Stimulated activated CD8-positive, alpha-beta memory T cell treated with anti-CD3 and anti-CD28 coated beads, Interleukin-4, amount 100 ng/mL, for 24 hours (primary cell): ENCODE results near the gene SLC27A5.
"Not testable (repeated sequence)": the region's sequence is repeated elsewhere in the genome, so short reads cannot be mapped to it uniquely, and the experiment has no call there.

Experiments used
- DNase-seq: peaks from one replicate; pipeline ENCODE4 v3.0.0-alpha.2; 2020; ENCODE audit warnings: low read depth

Gene SLC27A5

DNA sequence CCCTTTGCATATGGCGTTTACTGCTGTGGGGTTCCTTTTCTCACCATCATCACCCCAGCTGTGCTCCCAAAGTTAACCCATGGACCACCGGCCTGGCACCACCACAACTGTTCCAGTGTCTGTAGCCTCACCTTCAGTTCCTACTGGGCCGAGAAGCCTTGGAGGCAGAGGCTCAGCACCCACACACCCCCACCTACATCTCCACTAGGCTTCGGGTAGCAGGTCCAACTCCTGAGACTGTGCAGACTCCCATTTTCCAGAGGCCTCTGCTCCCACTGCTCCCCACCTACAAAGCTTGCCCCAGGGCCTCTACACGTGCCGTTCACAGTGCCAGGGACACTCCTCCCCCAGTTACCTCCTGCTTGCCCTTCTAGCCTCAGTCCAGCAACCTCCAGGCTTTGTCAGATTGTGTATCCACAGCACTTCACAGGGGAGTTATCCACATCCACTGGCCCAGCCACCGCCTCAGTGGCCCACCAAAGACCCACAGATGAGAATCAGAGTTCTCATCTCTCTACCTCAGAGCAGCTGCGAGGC, 14.1 kb downstream of the SLC27A5 start:
- DNase-seq: no peak

DNA sequence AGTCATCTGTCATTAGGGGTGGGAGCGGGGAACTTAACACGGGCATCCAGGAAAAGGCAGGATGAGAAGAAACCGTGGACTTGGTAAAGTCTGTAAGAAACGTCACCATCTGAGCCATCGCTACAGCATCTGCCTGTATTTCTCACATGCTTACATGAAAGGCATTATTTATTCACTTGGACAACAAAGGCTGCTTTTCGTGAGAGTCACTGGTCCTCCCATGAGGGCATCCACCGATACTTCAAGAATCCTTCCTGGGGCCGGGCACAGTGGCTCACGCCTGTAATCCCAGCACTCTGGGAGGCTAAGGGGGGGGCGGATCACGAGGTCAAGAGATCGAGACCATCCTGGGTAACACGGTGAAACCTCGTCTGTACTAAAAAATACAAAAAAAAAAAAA, 19.5 kb downstream of the SLC27A5 start:
- no peak for DNase-seq

DNA sequence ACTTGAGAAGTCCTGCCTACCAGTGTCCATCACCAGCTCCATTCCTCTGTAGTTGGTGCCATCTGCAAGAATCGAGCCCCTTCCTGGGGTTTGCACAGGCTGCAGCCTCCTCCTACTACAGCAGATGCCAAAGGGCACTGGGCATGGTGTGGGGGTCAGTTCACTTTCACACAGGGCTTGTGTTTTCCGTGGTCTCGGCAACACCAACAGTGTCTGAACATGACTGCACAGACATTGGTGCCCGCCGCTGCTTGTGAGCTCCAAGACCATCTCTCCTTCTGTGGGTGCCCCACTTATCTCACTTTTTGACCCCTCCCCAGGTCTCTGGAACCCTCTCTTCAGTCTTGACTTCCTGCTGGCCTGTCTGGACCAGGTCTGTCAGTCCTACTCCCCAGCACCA, 20.4 kb downstream of the SLC27A5 start:
- DNase-seq: no peak

DNA sequence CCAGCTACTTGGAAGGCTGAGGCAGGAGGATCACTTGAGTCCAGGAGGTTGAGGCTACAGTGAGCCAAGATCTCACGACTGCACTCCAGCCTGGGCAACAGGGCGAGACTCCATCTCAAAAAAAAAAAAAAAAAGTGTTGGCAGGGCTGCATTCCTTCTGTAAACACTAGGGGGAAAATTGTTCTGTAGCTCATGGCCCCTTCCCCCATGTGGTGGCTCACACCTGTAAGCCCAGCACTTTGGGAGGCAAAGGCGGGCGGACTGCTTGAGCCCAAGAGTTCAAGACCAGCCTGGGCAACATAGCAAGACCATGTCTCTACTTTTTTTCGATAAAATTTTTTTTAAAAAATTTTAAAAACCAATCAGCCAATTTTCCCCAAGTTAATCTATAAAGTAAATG, 27.4 kb downstream of the SLC27A5 start:
- DNase-seq: not testable (repeated sequence)

DNA sequence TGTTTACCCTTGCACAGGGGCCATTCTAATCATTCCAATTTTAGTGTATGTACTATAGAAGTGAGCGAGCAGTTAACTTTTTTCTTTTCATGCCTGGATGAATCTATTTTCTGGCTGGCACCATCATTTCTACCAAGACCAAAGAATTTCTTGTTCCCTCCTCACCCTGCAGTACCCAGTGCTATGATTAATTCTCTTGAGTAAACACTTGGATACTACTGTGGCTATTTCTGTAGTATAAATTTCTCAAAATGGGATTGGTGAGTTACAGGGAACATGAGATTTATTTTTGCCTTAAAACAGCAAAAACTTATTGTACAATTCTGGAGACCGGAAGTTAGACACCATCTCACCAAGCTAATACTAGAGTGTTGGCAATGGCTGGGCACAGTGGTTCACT, 28.0 kb downstream of the SLC27A5 start:
- no peak for DNase-seq

DNA sequence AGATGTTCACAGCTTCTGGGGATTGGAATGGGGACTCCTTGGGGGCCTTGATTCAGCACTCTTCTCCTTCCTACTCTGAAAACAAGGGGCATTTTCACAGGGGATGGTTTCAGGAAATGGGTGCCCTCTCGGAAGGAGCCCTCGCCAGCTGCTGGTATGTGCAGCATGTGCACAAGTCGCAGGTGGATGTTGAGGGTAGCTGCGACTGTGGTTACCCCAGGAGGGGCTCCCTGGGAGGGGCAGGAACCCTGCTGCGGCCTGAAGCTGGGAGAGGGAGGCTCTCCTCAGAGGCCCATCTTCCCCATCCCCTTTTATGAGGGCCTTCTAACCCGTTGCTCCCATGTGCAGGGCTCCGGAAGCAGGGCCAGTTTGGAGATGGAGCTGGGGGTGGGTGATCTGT, 29.4 kb downstream of the SLC27A5 start:
- DNase-seq: no peak

DNA sequence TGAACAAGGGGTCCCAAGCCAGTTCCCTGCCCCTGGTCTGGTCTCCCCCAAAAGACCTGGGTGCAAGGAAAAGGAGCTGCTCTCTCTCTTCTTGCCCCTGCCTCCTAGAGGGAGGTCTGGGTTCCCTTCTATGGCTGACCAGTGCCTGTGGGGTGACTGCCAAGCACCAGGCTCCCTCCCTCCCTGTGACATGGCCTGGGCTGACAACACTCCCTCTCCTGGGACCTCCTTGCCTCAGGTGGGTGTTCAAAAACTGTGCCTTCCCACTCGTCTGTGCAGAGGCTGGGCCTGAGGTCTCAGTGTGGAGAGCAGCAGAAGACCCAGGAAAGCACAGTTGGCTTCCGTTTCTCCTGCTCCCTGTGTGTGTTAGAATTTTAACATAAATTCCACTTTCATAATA, 31.0 kb downstream of the SLC27A5 start:
- DNase-seq: no peak

DNA sequence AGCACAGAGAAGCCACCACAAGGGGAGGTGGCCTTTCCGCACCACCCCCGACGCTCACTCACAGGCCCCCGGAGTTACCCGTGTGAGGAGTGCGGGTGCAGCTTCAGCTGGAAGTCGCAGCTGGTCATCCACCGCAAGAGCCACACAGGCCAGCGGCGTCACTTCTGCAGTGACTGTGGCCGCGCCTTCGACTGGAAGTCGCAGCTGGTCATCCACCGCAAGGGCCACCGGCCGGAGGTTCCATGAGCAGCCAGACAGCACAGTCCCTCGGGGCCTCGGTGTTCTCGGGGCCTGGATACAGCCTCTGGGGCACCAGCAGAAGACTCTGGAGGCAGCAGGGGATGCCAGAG, 31.3 kb downstream of the SLC27A5 start:
- no peak for DNase-seq

DNA sequence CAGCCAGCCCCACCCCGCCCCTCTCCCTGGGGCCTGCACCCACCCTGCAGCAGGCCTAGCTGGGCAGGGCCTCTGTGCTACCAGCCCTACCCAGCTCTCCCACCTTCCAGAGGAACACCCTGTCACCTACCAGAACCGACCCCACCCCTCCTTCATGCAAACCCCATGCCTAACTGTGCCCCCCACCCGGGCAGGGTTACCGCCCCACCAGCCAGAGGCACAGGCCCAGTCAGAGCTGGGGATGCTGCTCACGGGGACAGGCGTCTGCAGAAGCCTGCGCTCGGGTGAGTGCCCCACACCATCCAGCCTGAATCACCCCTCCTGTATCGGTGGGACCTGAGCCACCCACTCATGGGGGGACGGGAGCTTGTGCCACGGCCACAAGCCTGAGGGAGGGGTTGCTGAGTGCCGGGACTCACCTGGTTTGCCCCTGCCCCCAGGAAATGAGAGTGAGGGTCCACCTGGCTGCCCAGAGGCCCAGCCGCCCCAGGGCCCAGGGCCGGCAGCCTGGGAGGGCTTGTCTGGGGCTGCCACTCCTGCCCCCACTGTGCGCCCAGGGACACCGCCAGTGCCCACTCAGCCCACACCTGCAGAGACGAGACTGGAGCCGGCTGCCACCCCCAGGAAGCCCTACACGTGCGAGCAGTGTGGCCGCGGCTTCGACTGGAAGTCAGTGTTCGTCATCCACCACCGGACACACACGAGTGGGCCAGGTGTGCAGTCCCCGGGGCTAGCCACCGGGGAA, 31.9 kb downstream of the SLC27A5 start:
- no peak for DNase-seq

DNA sequence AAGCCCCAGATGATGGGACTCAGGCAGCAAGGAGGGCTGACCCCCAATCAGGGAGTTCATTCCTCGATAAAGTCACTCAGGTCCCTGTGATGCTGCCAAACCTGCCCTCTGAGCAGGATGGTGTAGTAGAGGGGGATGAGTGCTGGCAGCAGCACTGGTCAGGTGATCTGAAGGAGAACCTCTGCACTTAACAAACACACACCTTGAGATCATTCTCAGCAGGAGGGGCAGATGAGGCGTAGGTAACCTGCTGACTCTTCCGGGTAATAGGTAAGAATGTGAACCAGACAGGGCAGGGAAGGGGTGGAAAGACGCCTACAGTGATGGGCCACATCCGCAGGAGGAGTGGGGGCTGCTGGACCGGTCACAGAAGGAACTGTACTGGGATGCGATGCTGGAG, 32.5 kb downstream of the SLC27A5 start:
- DNase-seq: no peak

DNA sequence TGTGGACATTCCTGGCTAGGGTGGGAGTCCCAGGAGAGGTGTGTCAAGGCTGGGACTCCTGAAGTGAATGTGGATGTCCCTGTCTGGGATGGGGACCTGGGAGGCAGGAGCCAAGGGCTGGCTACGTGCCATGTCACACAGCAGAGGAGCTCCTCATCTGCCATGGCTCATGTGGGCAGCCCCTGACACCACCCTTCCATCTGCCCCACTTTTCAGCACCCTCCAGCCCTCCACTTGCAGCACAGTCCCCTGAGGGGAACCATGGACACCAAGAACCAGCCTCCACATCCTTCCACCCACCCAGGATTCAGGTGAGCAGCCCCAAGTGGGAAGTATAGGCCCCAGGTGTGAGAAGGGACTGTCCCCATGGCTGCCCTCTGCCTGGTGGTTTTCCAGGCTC, 33.9 kb downstream of the SLC27A5 start:
- no peak for DNase-seq

DNA sequence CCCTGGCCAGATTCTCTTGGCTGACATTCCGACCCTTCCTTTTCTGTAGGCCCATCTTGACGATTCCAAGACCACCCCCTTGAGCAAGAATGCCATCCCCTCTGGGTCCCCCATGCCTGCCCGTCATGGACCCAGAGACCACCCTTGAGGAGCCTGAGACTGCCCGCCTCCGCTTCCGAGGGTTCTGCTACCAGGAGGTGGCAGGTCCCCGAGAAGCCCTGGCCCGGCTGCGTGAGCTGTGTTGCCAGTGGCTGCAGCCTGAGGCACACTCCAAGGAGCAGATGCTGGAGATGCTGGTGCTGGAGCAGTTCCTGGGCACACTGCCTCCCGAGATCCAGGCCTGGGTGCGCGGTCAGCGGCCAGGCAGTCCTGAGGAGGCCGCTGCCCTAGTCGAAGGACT, 34.7 kb downstream of the SLC27A5 start:
- DNase-seq: no peak

DNA sequence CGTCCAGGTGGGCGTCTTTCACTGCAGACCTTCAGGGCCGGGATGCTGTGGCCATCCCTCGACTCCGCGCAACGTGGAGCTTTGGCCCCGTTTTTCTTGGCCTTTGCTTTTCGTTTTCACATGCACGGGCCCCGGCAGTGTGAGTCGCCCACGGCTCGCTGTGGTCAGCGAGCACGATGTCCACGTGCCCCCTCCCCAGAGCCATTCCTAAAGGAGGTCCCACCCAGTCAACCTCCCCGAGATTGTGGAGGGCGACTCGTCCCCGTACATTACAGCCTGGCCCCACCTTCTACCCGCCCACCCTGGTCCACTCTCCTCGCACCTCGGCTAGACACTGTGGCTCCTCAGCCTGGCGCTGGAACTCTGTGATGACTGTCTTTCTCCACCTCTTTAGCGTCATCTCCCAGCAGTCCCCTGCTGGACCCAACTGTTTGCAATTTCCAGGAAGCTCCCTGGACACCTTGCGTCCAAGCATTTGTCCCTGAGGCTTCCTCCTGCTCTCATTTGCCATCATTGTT, 35.2 kb downstream of the SLC27A5 start:
- no peak for DNase-seq

DNA sequence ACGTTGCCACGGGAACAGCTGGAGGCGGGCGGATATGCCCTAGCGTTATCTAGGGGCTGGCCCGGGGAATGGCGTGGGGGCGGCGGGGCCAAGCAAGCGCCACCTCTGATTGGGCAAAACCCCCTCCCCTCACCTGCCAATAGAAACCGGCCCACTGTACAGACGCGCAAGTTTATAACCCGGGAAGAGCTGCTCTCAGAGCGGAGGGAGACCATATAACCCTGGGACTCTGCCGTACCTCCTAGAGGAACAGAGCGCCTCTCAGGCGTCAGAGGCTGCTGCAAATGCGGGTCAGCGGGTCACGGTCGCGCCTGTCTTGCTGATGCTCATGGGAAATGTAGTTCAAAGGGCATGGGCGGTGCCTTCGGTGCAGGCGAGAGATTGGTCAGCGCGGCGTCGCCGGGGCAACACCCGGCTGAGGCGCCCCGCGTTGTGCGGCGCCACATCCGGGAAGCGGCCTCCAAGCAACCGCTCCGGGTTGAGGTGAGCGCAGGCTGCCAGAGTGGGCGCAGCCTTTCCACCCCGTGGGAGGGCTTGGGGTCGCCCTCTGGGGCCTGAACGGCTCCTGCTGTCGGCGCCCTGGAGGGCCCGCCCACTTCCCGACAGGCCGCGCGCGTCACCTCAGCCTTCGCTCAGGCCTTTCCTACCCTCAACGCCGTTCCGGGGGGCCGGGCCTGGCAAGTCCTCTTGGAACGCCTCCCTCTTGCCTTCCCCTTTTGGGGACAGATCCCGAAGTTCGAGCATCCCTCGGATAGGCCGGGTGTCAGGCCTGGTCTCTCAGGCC, 35.9 kb downstream of the SLC27A5 start, which contains the start of gene ZNF446:
Gene ZNF446 (plus strand): TSS at position 639 of the 784 bp plus-strand sequence. CDS start 867 bp downstream, outside the sequence.
- peak; percentile 90 for DNase-seq

DNA sequence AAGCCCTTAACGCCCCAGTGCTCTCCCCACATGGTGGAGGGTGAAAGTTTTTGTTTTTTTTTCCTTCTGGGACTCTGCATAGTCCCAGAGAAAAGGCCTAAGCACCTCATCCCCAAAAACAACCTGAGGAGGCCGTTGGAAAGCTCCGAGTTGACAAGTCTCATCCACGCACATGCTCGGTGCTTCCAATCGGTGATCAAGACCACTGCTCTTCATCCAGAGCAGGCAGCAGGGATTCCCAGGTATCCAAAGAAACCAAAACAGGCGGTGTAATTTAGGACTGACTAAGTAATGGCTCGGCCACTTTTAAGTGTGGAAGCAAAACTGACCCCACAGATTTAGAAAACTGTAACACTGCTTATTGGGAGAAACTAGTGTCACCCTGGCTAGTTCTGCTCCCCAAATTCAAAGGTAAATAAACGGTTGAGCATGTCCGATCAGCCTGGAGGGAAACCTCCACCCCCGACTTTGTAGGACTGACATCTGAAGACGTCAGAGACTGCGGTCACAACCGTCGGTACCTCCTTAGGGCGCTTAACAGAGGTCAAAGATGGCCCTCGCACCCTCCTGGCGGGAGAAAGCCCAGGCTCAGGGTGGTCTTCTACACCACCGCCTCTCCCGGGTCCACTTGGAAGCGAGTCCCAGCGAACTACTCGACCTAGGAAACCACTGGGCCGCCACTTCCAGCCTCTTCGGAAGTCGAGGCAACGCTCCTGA, 36.6 kb downstream of the SLC27A5 start:
- no peak for DNase-seq

DNA sequence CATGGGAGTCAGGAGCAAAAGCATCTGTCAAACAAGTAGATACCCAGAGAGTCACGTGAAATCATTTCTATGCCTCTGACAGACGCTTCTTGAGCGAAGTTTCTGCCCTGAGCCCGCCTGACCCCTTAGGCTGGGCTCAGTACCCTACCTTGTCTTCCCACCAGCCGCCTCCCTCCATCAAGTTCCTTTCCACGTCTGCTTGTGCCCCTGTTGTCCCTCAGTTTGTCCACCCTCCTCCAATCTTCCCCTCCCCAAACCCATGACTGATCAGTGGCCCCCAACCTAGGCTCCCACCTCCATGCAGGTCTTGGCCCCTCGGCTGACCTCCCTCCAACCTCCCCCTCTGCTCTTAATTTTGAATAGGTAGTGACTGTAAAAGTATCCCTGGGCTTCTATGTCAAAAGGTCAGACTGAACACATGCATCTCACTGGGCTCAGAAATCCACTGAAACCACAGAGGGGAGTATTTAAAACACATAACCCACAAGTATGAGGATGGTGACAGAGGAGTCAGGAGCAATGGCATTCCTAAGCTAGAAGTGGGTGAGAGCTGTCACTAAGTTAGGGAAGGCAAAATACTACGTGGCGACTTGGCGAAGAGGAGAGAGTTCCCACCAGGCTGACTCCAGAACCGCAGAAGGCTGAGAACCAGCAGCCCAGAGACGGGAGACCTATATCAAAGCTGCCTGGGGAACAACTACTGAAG, 37.3 kb downstream of the SLC27A5 start:
- DNase-seq: no peak

DNA sequence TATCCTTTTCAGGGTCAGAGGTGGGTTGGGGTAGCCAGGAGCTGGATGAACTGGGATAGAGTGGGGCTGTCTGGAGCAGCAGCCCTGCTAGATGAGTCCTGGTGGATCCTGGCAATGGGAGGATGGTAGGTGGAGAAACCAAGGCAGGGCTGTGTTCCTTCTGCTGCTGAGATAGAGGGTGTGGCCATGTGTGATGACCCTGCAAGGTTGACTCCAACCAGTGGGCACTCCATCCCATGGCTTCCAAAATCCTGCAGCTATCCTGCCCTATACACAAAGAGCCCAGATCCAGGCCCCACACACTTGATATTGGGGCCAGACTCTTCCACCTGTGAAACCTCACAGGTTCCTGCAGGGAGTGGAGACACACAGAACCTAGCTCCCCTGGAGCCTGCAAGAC, 38.0 kb downstream of the SLC27A5 start:
- no peak for DNase-seq

DNA sequence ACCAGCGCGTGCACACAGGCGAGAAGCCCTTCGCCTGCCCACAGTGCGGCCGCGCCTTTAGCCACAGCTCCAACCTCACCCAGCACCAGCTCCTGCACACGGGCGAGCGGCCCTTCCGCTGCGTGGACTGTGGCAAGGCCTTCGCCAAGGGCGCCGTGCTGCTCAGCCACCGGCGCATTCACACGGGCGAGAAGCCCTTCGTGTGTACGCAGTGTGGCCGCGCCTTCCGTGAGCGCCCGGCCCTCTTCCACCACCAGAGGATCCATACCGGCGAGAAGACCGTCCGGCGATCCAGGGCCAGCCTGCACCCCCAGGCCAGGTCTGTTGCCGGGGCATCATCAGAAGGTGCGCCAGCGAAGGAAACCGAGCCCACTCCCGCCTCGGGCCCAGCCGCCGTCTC, 40.1 kb downstream of the SLC27A5 start:
- no peak for DNase-seq

DNA sequence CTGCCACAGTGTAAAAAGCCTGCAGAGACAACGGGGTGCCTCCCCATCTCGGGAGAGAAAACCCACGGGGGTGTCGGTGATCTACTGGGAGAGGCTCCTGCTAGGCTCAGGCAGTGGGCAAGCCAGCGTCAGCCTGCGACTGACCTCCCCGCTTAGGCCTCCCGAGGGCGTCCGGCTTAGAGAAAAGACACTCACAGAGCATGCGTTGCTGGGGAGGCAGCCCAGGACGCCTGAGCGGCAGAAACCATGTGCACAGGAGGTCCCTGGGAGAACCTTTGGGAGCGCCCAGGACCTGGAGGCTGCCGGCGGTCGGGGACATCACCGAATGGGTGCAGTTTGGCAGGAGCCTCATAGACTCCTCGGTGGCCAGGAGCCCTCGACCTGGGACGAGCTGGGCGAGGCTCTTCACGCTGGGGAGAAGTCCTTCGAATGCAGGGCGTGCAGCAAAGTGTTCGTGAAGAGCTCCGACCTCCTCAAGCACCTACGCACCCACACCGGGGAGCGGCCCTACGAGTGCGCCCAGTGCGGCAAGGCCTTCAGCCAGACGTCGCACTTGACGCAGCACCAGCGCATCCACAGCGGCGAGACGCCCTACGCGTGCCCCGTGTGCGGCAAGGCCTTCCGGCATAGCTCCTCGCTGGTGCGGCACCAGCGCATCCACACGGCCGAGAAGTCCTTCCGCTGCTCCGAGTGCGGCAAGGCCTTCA, 40.8 kb downstream of the SLC27A5 start:
- not testable (repeated sequence) for DNase-seq

DNA sequence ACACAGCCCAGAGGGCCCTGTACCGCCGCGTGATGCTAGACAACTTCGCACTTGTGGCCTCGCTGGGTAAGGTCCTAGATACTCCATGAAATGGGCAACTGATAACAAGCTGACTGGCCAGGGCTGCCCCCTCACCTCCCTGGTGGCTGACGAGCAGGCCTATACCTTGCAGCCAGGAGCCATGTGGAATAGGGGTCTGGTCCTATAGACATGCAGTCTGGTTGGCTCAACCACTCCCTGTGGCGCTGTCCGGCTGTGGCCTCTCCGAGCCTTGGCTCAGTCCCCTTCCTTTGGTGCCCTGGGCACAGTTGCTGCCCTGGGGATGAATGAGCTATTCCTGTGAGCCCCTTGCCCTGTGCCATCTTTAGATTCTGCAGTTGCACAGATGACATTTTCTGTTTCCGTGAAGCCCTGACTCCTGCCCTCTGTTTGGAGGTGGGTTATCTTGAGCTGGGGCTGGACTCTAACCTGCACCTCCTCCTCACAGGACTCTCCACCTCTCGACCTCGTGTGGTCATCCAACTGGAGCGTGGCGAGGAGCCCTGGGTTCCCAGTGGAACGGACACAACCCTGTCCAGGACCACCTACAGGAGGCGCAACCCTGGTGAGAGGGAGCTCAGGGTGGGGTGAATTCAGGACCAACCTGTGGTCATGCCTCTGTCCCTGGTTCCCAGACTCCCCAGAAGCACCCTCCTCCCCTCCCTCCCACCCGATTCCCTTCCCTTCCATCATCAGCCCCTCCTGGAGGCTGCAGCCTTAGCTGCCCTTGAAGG, 42.4 kb downstream of the SLC27A5 start:
- no peak for DNase-seq
